ENCODE results near the gene ACCS.

DNA sequence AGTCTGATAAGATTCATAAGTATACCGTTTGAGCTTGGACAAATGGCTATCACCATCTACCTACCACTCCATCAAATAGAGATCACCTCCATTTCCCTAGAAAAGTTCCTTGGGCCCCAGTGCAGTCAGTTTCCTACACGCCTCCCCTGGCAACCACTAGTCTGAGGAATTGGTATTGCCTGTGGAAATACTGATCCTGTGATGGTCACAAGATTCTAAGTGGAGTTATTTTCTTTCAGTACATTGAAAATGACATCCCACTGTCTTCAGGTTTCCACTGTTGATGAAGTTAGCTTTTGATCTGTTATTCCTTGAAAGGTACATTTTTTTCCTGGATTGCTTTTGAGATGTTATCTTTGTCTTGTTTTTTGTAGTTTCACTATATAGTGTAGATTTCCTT, 22.9 kb upstream of the ACCS start:
- no peak for TF ChIP-seq POLR2AphosphoS5 (IDR thresholded peaks at IDR 0.05)
- TF ChIP-seq, protein P1, sequence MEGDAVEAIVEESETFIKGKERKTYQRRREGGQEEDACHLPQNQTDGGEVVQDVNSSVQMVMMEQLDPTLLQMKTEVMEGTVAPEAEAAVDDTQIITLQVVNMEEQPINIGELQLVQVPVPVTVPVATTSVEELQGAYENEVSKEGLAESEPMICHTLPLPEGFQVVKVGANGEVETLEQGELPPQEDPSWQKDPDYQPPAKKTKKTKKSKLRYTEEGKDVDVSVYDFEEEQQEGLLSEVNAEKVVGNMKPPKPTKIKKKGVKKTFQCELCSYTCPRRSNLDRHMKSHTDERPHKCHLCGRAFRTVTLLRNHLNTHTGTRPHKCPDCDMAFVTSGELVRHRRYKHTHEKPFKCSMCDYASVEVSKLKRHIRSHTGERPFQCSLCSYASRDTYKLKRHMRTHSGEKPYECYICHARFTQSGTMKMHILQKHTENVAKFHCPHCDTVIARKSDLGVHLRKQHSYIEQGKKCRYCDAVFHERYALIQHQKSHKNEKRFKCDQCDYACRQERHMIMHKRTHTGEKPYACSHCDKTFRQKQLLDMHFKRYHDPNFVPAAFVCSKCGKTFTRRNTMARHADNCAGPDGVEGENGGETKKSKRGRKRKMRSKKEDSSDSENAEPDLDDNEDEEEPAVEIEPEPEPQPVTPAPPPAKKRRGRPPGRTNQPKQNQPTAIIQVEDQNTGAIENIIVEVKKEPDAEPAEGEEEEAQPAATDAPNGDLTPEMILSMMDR (IDR thresholded peaks at IDR 0.05; ENCODE audit: poor library complexity, severe bottlenecking) = no peak
- TF ChIP-seq EZH2 (IDR thresholded peaks at IDR 0.05; ENCODE audit: borderline replicate concordance, insufficient read depth, low read length, poor library complexity, severe bottlenecking) = no peak

All from neural cell (in vitro differentiated cells).